Body of pancreas (tissue), 4 donors: Measurements from ENCODE around the gene AGAP1. TPM values are rescaled to one million over a fixed set of nuclear protein-coding genes. Genes with fewer than 3 reads are reported as not detected.

Experiments
- ATAC-seq: fragments of 150-250 bp; one replicate; pipeline ENCODE4 v1.9.1; 2016
- DNase-seq, 4 donors: peaks; one replicate each; pipeline ENCODE4 v3.0.0-alpha.2; 2019
- H3K27ac ChIP-seq, 4 donors: fragments of 200-600 bp; sonication (generic); 1 replicate in 3 of 4; 2 replicates in 1 of 4; pipeline versions ENCODE4 v1.5.1 to v1.6.1; 2016 to 2019; ENCODE audit warnings: mild to moderate bottlenecking in 1 of 4, mixed read lengths in 1 of 4, moderate library complexity in 1 of 4
- H3K27me3 ChIP-seq, 2 donors: fragments of 200-600 bp; sonication (generic); one replicate each; pipeline ENCODE4 v1.6.0; 2016; ENCODE audit warnings: mild to moderate bottlenecking in 1 of 2
- H3K36me3 ChIP-seq, 2 donors: fragments of 200-600 bp; sonication (generic); replicated peaks in 1 of 2; 2 replicates each; pipeline ENCODE4 v1.5.1; 2016; ENCODE audit warnings: low read depth in 2 of 2; ENCODE audit not compliant: insufficient read depth in 1 of 2
- H3K4me1 ChIP-seq: fragments of 200-600 bp; sonication (generic); one replicate; pipeline ENCODE4 v1.6.0; 2016
- H3K4me3 ChIP-seq, 2 donors: fragments of 200-600 bp; sonication (generic); 1 replicate in 1 of 2; 2 replicates in 1 of 2; pipeline ENCODE4 v1.5.1; 2016 to 2019
- H3K9me3 ChIP-seq, 3 donors: fragments of 200-600 bp; sonication (generic); 1 replicate in 2 of 3; 2 replicates in 1 of 3; pipeline ENCODE4 v1.5.1; 2016
- CTCF ChIP-seq, 7 experiments: fragments of 450-650 bp in 4 of 7; fragments of 200-600 bp in 3 of 7; sonication (generic) in 3 of 7; IDR thresholded peaks; one replicate each; pipeline ENCODE4 v1.5.1; 2016 to 2019; ENCODE audit warnings: antibody characterized with exemption in 7 of 7
- POLR2A ChIP-seq, 3 donors: fragments of 450-650 bp; IDR thresholded peaks; one replicate each; pipeline ENCODE4 v1.6.1; 2016; ENCODE audit warnings: antibody characterized with exemption in 3 of 3, mild to moderate bottlenecking in 2 of 3
- WGBS, 2 donors: methylation state at CpG; one replicate each; pipeline ENCODE4 v1.1.5; 2017; 5-methylcytosine and 5-hydroxymethylcytosine counted together
- intact Hi-C: fragments of 100-400 bp; cut with DNase I; formaldehyde crosslinking; loops from one replicate; pipeline ENCODE4 v1.15.1; 2023
- total RNA-seq, 2 donors: library from RNA; depleted of rRNA; stranded (reverse); fragments of >200 nt; gene quantifications; one replicate each; pipeline ENCODE4 v1.1.0, GENCODE V29; 2016

AGAP1 gene
- total RNA-seq, 2 donors from 2014 or later = 21.3 to 32.6 TPM

GRCh38 chr2:235530735-235531134 is 36.9 kb downstream of the AGAP1 start:
- H3K9me3 ChIP-seq = no peaks in the 10 kb centered on the region
- intact Hi-C loops = no loop called here
- 98 to 99% methylated on average over 5 of the region's 5 CpGs for WGBS, 2 donors
- no peaks in the 10 kb centered on the region for H3K27me3 ChIP-seq
- H3K4me3 ChIP-seq = no peak overlapping the region
- no peak for ATAC-seq
- DNase-seq = no peak
- no peak for TF ChIP-seq CTCF (IDR thresholded peaks at IDR 0.05)
- no peak for TF ChIP-seq POLR2A (IDR thresholded peaks at IDR 0.05)
- H3K4me1 ChIP-seq = peaks cover 12% of the 10 kb centered on the region
- no peak overlapping the region for H3K27ac ChIP-seq
- H3K36me3 ChIP-seq = no peaks in the 10 kb centered on the region

- H3K27me3 ChIP-seq = no peaks in the 10 kb centered on the region
- no peak overlapping the region for H3K4me3 ChIP-seq
- no peaks in the 10 kb centered on the region for H3K36me3 ChIP-seq
- no peak for DNase-seq
- intact Hi-C loops = no loop called here
- WGBS, 2 donors = 88 to 95% methylated on average over 5 of the region's 5 CpGs
- TF ChIP-seq POLR2A (IDR thresholded peaks at IDR 0.05) (no peak), CTCF (IDR thresholded peaks at IDR 0.05) (no peak)
- H3K9me3 ChIP-seq = no peaks in the 10 kb centered on the region
- peaks cover 17% of the 10 kb centered on the region for H3K4me1 ChIP-seq
- ATAC-seq = no peak
- no peak overlapping the region for H3K27ac ChIP-seq
Observed at GRCh38 chr2:235532307-235532706, 38.5 kb downstream of the AGAP1 start.

- Histone ChIP-seq H3K4me1 (peaks cover 26% of the 10 kb centered on the region), H3K9me3 (no peaks in the 10 kb centered on the region), H3K4me3 (no peak overlapping the region), H3K36me3 (no peaks in the 10 kb centered on the region), H3K27ac (no peak overlapping the region), H3K27me3 (no peaks in the 10 kb centered on the region)
- no peak for DNase-seq
- TF ChIP-seq POLR2A (IDR thresholded peaks at IDR 0.05) (no peak), CTCF (IDR thresholded peaks at IDR 0.05) (no peak)
- no peak for ATAC-seq
- WGBS, 2 donors = 73 to 82% methylated on average over 3 of the region's 3 CpGs
- intact Hi-C loops = no loop called here
Observed at GRCh38 chr2:235533198-235533597, 39.4 kb downstream of the AGAP1 start.

- Histone ChIP-seq H3K4me3 (no peak overlapping the region), H3K27ac (no peak overlapping the region), H3K36me3 (no peaks in the 10 kb centered on the region), H3K9me3 (no peaks in the 10 kb centered on the region), H3K27me3 (no peaks in the 10 kb centered on the region), H3K4me1 (peaks cover 32% of the 10 kb centered on the region)
- ATAC-seq (no peak), DNase-seq (no peak)
- WGBS, 2 donors = 84 to 92% methylated on average over 16 to 20 of the region's 20 CpGs
- TF ChIP-seq POLR2A (IDR thresholded peaks at IDR 0.05) (no peak), CTCF (IDR thresholded peaks at IDR 0.05) (no peak)
- intact Hi-C loops = no loop called here
Observed at GRCh38 chr2:235533616-235534385, 40.0 kb downstream of the AGAP1 start.
